Measurements from ENCODE around the gene RARB. TPM values are rescaled to one million over a fixed set of nuclear protein-coding genes. Genes with fewer than 3 reads are reported as not detected.

Gene RARB
- total and polyA plus RNA-seq, 2 experiments from 2014 or later = 0.14 to 0.42 TPM

GRCh38 chr3:25457671-25458419 lies 29.8 kb downstream of the RARB start:
- TF ChIP-seq EZH2 (IDR thresholded peaks at IDR 0.05; ENCODE audit: low read depth, unreplicated experiment) (no peak), JUNB (IDR thresholded peaks at IDR 0.05; ENCODE audit: unreplicated experiment) (no peak), REST (IDR thresholded peaks at IDR 0.05; ENCODE audit: unreplicated experiment) (no peak), STAT1 (IDR thresholded peaks at IDR 0.05; ENCODE audit: unreplicated experiment) (no peak), CTCF (conservative IDR thresholded peaks at IDR 0.05; ENCODE audit: low read depth in 2 of 2) (no peak), POLR2AphosphoS5 (IDR thresholded peaks at IDR 0.05; ENCODE audit: low read depth) (no peak), NANOG (IDR thresholded peaks at IDR 0.05; ENCODE audit: borderline replicate concordance) (no peak), CREB1 (CRISPR knock-in tag; IDR thresholded peaks at IDR 0.05; ENCODE audit: low read depth) (no peak), ZNF114 (CRISPR knock-in tag; IDR thresholded peaks at IDR 0.05) (no peak), ZNF331 (CRISPR knock-in tag; IDR thresholded peaks at IDR 0.05; ENCODE audit: low read depth) (no peak), EZH2phosphoT487 (IDR thresholded peaks at IDR 0.05; ENCODE audit: unreplicated experiment) (no peak), ZNF462 (CRISPR knock-in tag; IDR thresholded peaks at IDR 0.05) (no peak)
- TF ChIP-seq, protein P1, sequence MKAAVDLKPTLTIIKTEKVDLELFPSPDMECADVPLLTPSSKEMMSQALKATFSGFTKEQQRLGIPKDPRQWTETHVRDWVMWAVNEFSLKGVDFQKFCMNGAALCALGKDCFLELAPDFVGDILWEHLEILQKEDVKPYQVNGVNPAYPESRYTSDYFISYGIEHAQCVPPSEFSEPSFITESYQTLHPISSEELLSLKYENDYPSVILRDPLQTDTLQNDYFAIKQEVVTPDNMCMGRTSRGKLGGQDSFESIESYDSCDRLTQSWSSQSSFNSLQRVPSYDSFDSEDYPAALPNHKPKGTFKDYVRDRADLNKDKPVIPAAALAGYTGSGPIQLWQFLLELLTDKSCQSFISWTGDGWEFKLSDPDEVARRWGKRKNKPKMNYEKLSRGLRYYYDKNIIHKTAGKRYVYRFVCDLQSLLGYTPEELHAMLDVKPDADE (IDR thresholded peaks at IDR 0.05) = no peak
- Histone ChIP-seq H3K4me2 (no peak overlapping the region), H4K20me1 (replicated peaks; ENCODE audit: insufficient read depth) (no peaks in the 10 kb centered on the region), H3K4me3 (no peak overlapping the region), H3K27ac (ENCODE audit: low read depth) (no peak overlapping the region), H3K9me2 (ENCODE audit: insufficient read depth) (no peaks in the 10 kb centered on the region), H3K79me2 (replicated peaks; ENCODE audit: insufficient read depth) (no peaks in the 10 kb centered on the region), H3K36me3 (ENCODE audit: insufficient read depth) (no peaks in the 10 kb centered on the region), H3K4me1 (ENCODE audit: insufficient read depth) (peaks cover 27% of the 10 kb centered on the region), H3F3A (replicated peaks; ENCODE audit: low read depth) (no peaks in the 10 kb centered on the region), H3K27me3 (ENCODE audit: insufficient read depth) (no peaks in the 10 kb centered on the region), H2AFZ (no peak overlapping the region)
- Mint-ChIP-seq H3K36me3 (ENCODE audit: low read depth) (no peaks in the 10 kb centered on the region), H3K4me1 (peaks cover 27% of the 10 kb centered on the region), H3K27ac (no peak overlapping the region), H3K9me3 (no peaks in the 10 kb centered on the region), H3K4me3 (no peak overlapping the region), H3K27me3 (ENCODE audit: insufficient read depth, low read depth, poor library complexity) (no peaks in the 10 kb centered on the region)
- no peak for DNase-seq (ENCODE audit: low spot score)
- no peak for ATAC-seq

All from GM23338 (cell line).